Measurements from ENCODE around the gene STON1. TPM values are rescaled to one million over a fixed set of nuclear protein-coding genes. Genes with fewer than 3 reads are reported as not detected.
"Not testable (repeated sequence)": the region's sequence is repeated elsewhere in the genome, so short reads cannot be mapped to it uniquely, and the experiment has no call there.

The STON1 gene
- total and polyA plus RNA-seq, 3 experiments from 2014 or later = 0.28 to 1.4 (median 0.89) TPM

DNA sequence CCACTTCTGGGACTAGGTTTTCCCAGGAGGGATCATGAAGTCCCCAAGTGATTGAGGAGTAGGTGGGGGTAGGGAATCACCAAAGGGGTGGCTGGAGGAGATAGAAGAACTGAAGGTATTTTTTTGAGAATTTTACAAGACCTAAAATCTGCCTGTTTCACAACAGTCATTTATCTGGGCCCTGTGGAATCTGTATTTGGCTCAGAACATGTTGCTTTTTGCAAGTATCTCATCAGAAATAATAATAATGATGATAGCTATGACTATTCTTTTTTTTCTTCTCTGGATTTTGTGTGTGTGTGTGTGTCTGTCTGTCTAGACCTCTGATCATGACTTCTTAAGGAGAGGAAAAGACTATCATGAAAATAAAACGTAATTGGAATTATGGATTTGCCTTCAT lies 13.9 kb downstream of the STON1 start:
- Histone ChIP-seq H3K27ac (ENCODE audit: low read depth, low read length) (no peak overlapping the region), H3K27me3 (ENCODE audit: insufficient read depth, low read length, poor library complexity, severe bottlenecking) (no peaks in the 10 kb centered on the region), H3K9me3 (ENCODE audit: low read length) (no peaks in the 10 kb centered on the region), H3K4me3 (ENCODE audit: low read length) (no peak overlapping the region), H3K4me1 (ENCODE audit: insufficient read depth, low read length) (no peaks in the 10 kb centered on the region), H3K36me3 (ENCODE audit: insufficient read depth, low read length) (no peaks in the 10 kb centered on the region)
- H3K4me1 Mint-ChIP-seq = no peaks in the 10 kb centered on the region
- CTCF ChIA-PET = interaction anchor here (0.6 kb wide), 1 partner anchor 9 kb away, joined by 3 read pairs; no protein-coding TSS in a partner anchor
- POLR2A ChIA-PET = no interaction called here
- no peak for DNase-seq
- H3K27ac Mint-ChIP-seq = no peak overlapping the region
- H3K4me3 Mint-ChIP-seq = no peak overlapping the region
- no peaks in the 10 kb centered on the region for H3K9me3 Mint-ChIP-seq
- peaks cover 0 to 5% (median 0%) of the 10 kb centered on the region in 3 donors for H3K36me3 Mint-ChIP-seq
- no peaks in the 10 kb centered on the region for H3K27me3 Mint-ChIP-seq

- ChIA-PET CTCF (no interaction called here), POLR2A (no interaction called here)
- no peaks in the 10 kb centered on the region for H3K27me3 Mint-ChIP-seq
- DNase-seq = no peak
- H3K27ac Mint-ChIP-seq = no peak overlapping the region
- Histone ChIP-seq H3K27me3 (ENCODE audit: insufficient read depth, low read length, poor library complexity, severe bottlenecking) (no peaks in the 10 kb centered on the region), H3K36me3 (ENCODE audit: insufficient read depth, low read length) (no peaks in the 10 kb centered on the region), H3K4me3 (ENCODE audit: low read length) (no peak overlapping the region), H3K27ac (ENCODE audit: low read depth, low read length) (no peak overlapping the region), H3K4me1 (ENCODE audit: insufficient read depth, low read length) (no peaks in the 10 kb centered on the region), H3K9me3 (ENCODE audit: low read length) (no peaks in the 10 kb centered on the region)
- H3K4me3 Mint-ChIP-seq = no peak overlapping the region
- peaks cover 0 to 1% (median 0%) of the 10 kb centered on the region in 3 donors for H3K36me3 Mint-ChIP-seq
- H3K9me3 Mint-ChIP-seq = no peaks in the 10 kb centered on the region
- H3K4me1 Mint-ChIP-seq = no peaks in the 10 kb centered on the region
Measured at GRCh38 chr2:48545244-48545643, 15.3 kb downstream of the STON1 start.

DNA sequence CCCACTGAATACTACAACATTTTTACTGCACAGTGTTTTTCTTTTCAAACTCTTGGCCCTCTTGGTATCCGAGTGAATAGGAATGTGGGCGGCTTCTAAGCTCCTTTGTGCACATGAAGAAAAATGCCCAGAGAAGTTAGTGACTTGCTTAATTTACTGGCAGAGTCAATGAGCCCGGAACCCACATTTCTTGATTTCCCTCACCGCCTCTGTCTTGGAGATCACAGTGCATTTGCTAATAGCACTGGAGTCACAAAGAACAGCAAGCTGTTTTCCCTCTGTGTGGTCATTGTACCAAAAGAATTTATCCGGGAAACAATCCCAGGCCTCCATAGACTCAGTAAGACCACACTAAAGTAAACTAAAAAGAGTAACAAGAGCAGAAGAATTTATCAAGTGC lies 18.9 kb downstream of the STON1 start:
- H3K9me3 ChIP-seq (ENCODE audit: low read length) = no peaks in the 10 kb centered on the region
- H3K9me3 Mint-ChIP-seq = no peaks in the 10 kb centered on the region
- H3K27me3 ChIP-seq (ENCODE audit: insufficient read depth, low read length, poor library complexity, severe bottlenecking) = no peaks in the 10 kb centered on the region
- ChIA-PET CTCF (no interaction called here), POLR2A (no interaction called here)
- no peaks in the 10 kb centered on the region for H3K27me3 Mint-ChIP-seq
- no peaks in the 10 kb centered on the region for H3K36me3 ChIP-seq (ENCODE audit: insufficient read depth, low read length)
- H3K4me1 ChIP-seq (ENCODE audit: insufficient read depth, low read length) = no peaks in the 10 kb centered on the region
- H3K4me3 Mint-ChIP-seq = no peak overlapping the region
- DNase-seq = no peak
- no peak overlapping the region for H3K27ac ChIP-seq (ENCODE audit: low read depth, low read length)
- no peak overlapping the region for H3K27ac Mint-ChIP-seq
- H3K36me3 Mint-ChIP-seq = peaks cover 0 to 4% (median 1%) of the 10 kb centered on the region in 3 donors
- H3K4me1 Mint-ChIP-seq = no peaks in the 10 kb centered on the region
- no peak overlapping the region for H3K4me3 ChIP-seq (ENCODE audit: low read length)

DNA sequence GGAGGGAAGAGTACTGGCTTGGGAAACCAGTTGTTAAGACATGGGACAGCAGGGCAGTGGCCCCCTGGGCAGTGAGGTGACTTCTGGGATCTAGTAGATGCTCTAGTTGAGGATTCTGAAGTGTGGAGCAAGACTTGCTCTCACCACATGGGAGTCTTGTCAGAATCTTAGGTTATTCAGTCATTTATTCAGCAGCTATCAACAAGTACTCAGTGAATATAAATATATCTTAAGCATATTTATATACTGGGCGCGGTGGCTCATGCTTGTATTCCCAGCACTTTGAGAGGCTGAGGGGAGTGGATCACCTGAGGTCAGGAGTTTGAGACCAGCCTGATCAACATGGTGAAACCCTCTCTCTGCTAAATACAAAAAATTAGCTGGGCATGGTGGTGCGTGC lies 20.0 kb downstream of the STON1 start:
- H3K36me3 ChIP-seq (ENCODE audit: insufficient read depth, low read length) = no peaks in the 10 kb centered on the region
- Mint-ChIP-seq H3K9me3 (no peaks in the 10 kb centered on the region), H3K4me3 (no peak overlapping the region), H3K27me3 (no peaks in the 10 kb centered on the region), H3K4me1 (no peaks in the 10 kb centered on the region), H3K36me3 (peaks cover 0 to 4% (median 1%) of the 10 kb centered on the region in 3 donors), H3K27ac (no peak overlapping the region)
- CTCF ChIA-PET = no interaction called here
- H3K4me3 ChIP-seq (ENCODE audit: low read length) = no peak overlapping the region
- no peaks in the 10 kb centered on the region for H3K9me3 ChIP-seq (ENCODE audit: low read length)
- POLR2A ChIA-PET = no interaction called here
- no peaks in the 10 kb centered on the region for H3K27me3 ChIP-seq (ENCODE audit: insufficient read depth, low read length, poor library complexity, severe bottlenecking)
- DNase-seq = no peak
- no peak overlapping the region for H3K27ac ChIP-seq (ENCODE audit: low read depth, low read length)
- H3K4me1 ChIP-seq (ENCODE audit: insufficient read depth, low read length) = no peaks in the 10 kb centered on the region

GRCh38 chr2:48551548-48551947 lies 21.6 kb downstream of the STON1 start:
- DNase-seq = no peak
- no peaks in the 10 kb centered on the region for H3K4me1 ChIP-seq (ENCODE audit: insufficient read depth, low read length)
- H3K36me3 ChIP-seq (ENCODE audit: insufficient read depth, low read length) = no peaks in the 10 kb centered on the region
- H3K4me3 ChIP-seq (ENCODE audit: low read length) = no peak overlapping the region
- no peak overlapping the region for H3K27ac Mint-ChIP-seq
- ChIA-PET POLR2A (no interaction called here), CTCF (no interaction called here)
- peaks cover 0 to 4% (median 0%) of the 10 kb centered on the region in 3 donors for H3K36me3 Mint-ChIP-seq
- no peak overlapping the region for H3K27ac ChIP-seq (ENCODE audit: low read depth, low read length)
- no peaks in the 10 kb centered on the region for H3K9me3 Mint-ChIP-seq
- H3K27me3 ChIP-seq (ENCODE audit: insufficient read depth, low read length, poor library complexity, severe bottlenecking) = no peaks in the 10 kb centered on the region
- H3K9me3 ChIP-seq (ENCODE audit: low read length) = no peaks in the 10 kb centered on the region
- no peaks in the 10 kb centered on the region for H3K27me3 Mint-ChIP-seq
- H3K4me3 Mint-ChIP-seq = no peak overlapping the region
- no peaks in the 10 kb centered on the region for H3K4me1 Mint-ChIP-seq

DNA sequence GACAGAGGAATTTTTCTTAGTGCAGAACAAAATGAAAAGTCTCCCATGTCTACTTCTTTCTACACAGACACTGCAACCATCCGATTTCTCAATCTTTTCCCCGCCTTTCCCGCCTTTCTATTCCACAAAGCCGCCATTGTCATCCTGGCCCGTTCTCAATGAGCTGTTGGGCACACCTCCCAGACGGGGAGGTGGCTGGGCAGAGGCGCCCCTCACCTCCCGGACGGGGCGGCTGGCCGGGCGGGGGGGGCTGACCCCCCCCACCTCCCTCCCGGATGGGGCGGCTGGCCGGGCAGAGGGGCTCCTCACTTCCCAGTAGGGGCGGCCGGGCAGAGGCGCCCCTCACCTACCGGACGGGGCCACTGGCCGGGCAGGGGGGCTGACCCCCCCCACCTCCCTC lies 25.1 kb downstream of the STON1 start:
- H3K27ac Mint-ChIP-seq; H3K4me3 Mint-ChIP-seq; H3K9me3 Mint-ChIP-seq; POLR2A ChIA-PET; H3K4me3 ChIP-seq (ENCODE audit: low read length); H3K36me3 ChIP-seq (ENCODE audit: insufficient read depth, low read length); H3K36me3 Mint-ChIP-seq; H3K9me3 ChIP-seq (ENCODE audit: low read length); DNase-seq; H3K4me1 ChIP-seq (ENCODE audit: insufficient read depth, low read length); CTCF ChIA-PET; H3K4me1 Mint-ChIP-seq; H3K27ac ChIP-seq (ENCODE audit: low read depth, low read length); H3K27me3 ChIP-seq (ENCODE audit: insufficient read depth, low read length, poor library complexity, severe bottlenecking); H3K27me3 Mint-ChIP-seq: not testable (repeated sequence)

DNA sequence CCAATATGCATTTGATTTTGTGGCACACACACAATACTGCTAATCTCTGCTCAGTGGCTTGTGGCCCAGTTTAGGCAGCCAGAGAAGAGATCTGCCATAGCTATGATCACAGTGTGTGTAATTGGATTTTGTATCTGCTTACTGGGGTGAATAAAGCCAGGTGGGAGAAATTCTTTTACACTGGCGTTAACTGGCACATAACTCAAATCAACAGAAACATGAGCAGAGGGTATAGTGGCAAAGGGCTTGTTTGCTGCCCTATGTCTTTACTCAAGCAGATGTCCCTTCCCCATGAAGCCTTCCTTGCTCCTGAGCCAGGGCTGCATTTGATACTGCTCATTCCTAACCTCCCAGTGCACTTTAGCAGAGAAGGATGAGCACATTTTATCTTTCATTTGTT lies 28.5 kb downstream of the STON1 start:
- CTCF ChIA-PET = no interaction called here

DNA sequence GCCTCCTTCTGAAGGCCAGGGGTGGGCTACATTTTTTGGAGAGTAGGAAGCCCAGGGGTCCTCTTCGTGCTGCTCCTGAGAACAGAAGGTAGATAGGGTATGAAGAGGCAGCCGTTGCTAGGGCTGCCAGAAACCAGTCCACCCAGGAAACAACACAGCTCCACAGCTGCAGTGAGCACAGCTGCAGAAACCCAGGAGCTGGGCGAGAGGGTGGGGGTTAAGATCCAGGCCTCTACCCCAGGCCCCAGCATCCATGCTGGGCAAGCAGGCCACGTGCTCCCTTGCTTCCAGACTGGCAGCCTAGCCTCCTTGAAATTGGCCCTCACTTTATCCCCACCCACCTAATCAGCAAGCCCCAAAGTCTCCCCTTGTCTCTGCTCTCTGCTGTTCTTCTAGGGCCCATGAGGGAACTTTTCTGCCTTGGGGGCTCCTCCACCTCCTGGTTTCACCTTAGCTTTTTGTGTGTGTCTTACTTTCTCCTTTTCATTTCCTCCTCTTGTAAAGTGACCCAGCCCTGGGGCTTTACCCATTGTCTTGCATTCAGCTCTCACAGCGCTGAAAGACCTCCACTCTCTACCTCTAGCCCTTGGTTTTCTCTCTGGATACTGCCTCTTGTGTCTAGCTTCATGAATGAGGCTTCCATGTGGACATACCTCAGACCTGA lies 30.7 kb downstream of the STON1 start:
- Mint-ChIP-seq H3K9me3 (no peaks in the 10 kb centered on the region), H3K36me3 (no peaks in the 10 kb centered on the region), H3K27me3 (no peaks in the 10 kb centered on the region), H3K27ac (peak overlapping the region in 1 of 8 donors; percentile 88), H3K4me3 (no peak overlapping the region), H3K4me1 (no peaks in the 10 kb centered on the region)
- no peak overlapping the region for H3K4me3 ChIP-seq (ENCODE audit: low read length)
- CTCF ChIA-PET = no interaction called here
- no peaks in the 10 kb centered on the region for H3K4me1 ChIP-seq (ENCODE audit: insufficient read depth, low read length)
- H3K36me3 ChIP-seq (ENCODE audit: insufficient read depth, low read length) = no peaks in the 10 kb centered on the region
- no peak overlapping the region for H3K27ac ChIP-seq (ENCODE audit: low read depth, low read length)
- H3K27me3 ChIP-seq (ENCODE audit: insufficient read depth, low read length, poor library complexity, severe bottlenecking) = no peaks in the 10 kb centered on the region
- POLR2A ChIA-PET = no interaction called here
- no peaks in the 10 kb centered on the region for H3K9me3 ChIP-seq (ENCODE audit: low read length)
- DNase-seq = no peak

More for the DNA sequence above, 28.5 kb downstream of the STON1 start:
- Mint-ChIP-seq H3K9me3 (no peaks in the 10 kb centered on the region), H3K36me3 (peaks cover 0 to 4% (median 0%) of the 10 kb centered on the region in 3 donors), H3K27ac (no peak overlapping the region), H3K4me3 (no peak overlapping the region), H3K27me3 (no peaks in the 10 kb centered on the region), H3K4me1 (no peaks in the 10 kb centered on the region)
- Histone ChIP-seq H3K36me3 (ENCODE audit: insufficient read depth, low read length) (no peaks in the 10 kb centered on the region), H3K4me3 (ENCODE audit: low read length) (no peak overlapping the region), H3K4me1 (ENCODE audit: insufficient read depth, low read length) (no peaks in the 10 kb centered on the region), H3K27ac (ENCODE audit: low read depth, low read length) (no peak overlapping the region), H3K9me3 (ENCODE audit: low read length) (no peaks in the 10 kb centered on the region), H3K27me3 (ENCODE audit: insufficient read depth, low read length, poor library complexity, severe bottlenecking) (no peaks in the 10 kb centered on the region)
- POLR2A ChIA-PET = no interaction called here
- DNase-seq = no peak

DNA sequence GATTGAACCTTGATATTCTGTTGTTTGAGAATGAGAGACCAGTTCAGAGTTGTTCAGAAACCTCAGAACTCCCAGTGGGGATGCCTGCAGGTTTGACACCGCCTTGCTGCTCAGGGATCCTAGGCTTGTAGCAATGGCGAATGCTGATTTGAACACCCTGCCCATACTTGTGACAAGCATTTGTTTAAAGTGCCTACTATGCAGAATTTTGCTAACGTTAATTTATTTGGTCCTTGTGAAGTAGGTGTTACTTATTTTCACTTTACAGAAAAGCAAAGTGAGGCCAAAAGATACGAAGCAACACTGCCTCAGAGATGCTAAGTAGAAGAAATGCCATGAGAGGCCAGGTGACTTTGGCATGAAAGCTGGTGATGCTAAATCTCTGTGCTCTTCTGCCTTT lies 32.3 kb downstream of the STON1 start:
- Mint-ChIP-seq H3K4me3 (no peak overlapping the region), H3K27ac (no peak overlapping the region), H3K27me3 (peaks cover 0 to 1% of the 10 kb centered on the region in 2 donors), H3K4me1 (no peaks in the 10 kb centered on the region), H3K9me3 (no peaks in the 10 kb centered on the region), H3K36me3 (no peaks in the 10 kb centered on the region)
- Histone ChIP-seq H3K9me3 (ENCODE audit: low read length) (no peaks in the 10 kb centered on the region), H3K27me3 (ENCODE audit: insufficient read depth, low read length, poor library complexity, severe bottlenecking) (no peaks in the 10 kb centered on the region), H3K4me1 (ENCODE audit: insufficient read depth, low read length) (no peaks in the 10 kb centered on the region), H3K27ac (ENCODE audit: low read depth, low read length) (no peak overlapping the region), H3K36me3 (ENCODE audit: insufficient read depth, low read length) (no peaks in the 10 kb centered on the region), H3K4me3 (ENCODE audit: low read length) (no peak overlapping the region)
- CTCF ChIA-PET = no interaction called here
- no peak for DNase-seq
- POLR2A ChIA-PET = no interaction called here
